Measurements from ENCODE around the gene R3HDM2. TPM values are rescaled to one million over a fixed set of nuclear protein-coding genes. Genes with fewer than 3 reads are reported as not detected.

Gene R3HDM2
- total RNA-seq, 1 donor from 2014 or later, result 19.2 TPM

DNA sequence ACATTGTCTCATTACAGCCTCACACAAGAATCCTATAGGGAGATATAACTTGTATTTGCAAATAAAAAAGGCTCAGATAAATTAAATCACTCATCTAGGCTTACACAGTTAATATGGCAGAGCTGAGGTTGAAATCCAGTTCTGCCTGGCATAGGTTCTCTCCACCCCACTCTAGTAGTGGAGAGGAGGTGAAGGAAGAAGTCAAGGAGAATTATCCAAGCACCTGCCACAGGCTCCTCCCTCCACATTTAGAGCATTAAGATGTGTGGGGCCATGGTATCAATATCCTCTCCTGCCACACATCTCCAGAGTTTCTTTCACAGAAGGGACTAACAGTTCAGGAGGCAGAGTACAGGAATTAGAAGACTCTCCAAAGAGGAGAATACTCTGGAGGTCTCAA lies 157.3 kb downstream of the R3HDM2 start:
- no peak overlapping the region for H3K4me3 ChIP-seq (ENCODE audit: insufficient read depth, low read depth, low read length)
- H3K36me3 ChIP-seq (ENCODE audit: insufficient read depth, low read length), result peaks cover 11% of the 10 kb centered on the region
- H2AFZ ChIP-seq (ENCODE audit: low read depth, low read length), result no peak overlapping the region
- no peaks in the 10 kb centered on the region for H3K27me3 ChIP-seq (ENCODE audit: insufficient read depth, low read length)
- Mint-ChIP-seq H3K4me3 (ENCODE audit: unreplicated experiment) (no peak overlapping the region), H3K27ac (ENCODE audit: unreplicated experiment) (no peak overlapping the region), H3K36me3 (ENCODE audit: low read depth, unreplicated experiment) (peaks cover 7% of the 10 kb centered on the region), H3K9me3 (ENCODE audit: unreplicated experiment) (no peaks in the 10 kb centered on the region), H3K4me1 (ENCODE audit: low read depth, unreplicated experiment) (peaks cover 14% of the 10 kb centered on the region), H3K27me3 (ENCODE audit: low read depth, unreplicated experiment) (no peaks in the 10 kb centered on the region)
- DNase-seq (ENCODE audit: low read depth) (no peak), FAIRE-seq (no peak)
- no peak overlapping the region for H3K9ac ChIP-seq (ENCODE audit: low read length)
- H3K4me2 ChIP-seq (ENCODE audit: low read length), result no peak overlapping the region
- no peaks in the 10 kb centered on the region for H3K79me2 ChIP-seq (ENCODE audit: insufficient read depth, low read length)
- no peaks in the 10 kb centered on the region for H3K9me3 ChIP-seq (ENCODE audit: insufficient read depth, low read depth, low read length)
- TF ChIP-seq, protein P1, sequence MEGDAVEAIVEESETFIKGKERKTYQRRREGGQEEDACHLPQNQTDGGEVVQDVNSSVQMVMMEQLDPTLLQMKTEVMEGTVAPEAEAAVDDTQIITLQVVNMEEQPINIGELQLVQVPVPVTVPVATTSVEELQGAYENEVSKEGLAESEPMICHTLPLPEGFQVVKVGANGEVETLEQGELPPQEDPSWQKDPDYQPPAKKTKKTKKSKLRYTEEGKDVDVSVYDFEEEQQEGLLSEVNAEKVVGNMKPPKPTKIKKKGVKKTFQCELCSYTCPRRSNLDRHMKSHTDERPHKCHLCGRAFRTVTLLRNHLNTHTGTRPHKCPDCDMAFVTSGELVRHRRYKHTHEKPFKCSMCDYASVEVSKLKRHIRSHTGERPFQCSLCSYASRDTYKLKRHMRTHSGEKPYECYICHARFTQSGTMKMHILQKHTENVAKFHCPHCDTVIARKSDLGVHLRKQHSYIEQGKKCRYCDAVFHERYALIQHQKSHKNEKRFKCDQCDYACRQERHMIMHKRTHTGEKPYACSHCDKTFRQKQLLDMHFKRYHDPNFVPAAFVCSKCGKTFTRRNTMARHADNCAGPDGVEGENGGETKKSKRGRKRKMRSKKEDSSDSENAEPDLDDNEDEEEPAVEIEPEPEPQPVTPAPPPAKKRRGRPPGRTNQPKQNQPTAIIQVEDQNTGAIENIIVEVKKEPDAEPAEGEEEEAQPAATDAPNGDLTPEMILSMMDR (IDR thresholded peaks at IDR 0.05; ENCODE audit: insufficient read depth, low read depth, low read length), result no peak
- TF ChIP-seq EZH2 (IDR thresholded peaks at IDR 0.05; ENCODE audit: insufficient read depth, low read length), result no peak
- no peaks in the 10 kb centered on the region for H4K20me1 ChIP-seq (ENCODE audit: insufficient read depth, low read length)
- H3K27ac ChIP-seq (ENCODE audit: low read depth, low read length), result no peak overlapping the region
- H3K4me1 ChIP-seq (ENCODE audit: insufficient read depth, low read length), result peaks cover 3% of the 10 kb centered on the region

DNA sequence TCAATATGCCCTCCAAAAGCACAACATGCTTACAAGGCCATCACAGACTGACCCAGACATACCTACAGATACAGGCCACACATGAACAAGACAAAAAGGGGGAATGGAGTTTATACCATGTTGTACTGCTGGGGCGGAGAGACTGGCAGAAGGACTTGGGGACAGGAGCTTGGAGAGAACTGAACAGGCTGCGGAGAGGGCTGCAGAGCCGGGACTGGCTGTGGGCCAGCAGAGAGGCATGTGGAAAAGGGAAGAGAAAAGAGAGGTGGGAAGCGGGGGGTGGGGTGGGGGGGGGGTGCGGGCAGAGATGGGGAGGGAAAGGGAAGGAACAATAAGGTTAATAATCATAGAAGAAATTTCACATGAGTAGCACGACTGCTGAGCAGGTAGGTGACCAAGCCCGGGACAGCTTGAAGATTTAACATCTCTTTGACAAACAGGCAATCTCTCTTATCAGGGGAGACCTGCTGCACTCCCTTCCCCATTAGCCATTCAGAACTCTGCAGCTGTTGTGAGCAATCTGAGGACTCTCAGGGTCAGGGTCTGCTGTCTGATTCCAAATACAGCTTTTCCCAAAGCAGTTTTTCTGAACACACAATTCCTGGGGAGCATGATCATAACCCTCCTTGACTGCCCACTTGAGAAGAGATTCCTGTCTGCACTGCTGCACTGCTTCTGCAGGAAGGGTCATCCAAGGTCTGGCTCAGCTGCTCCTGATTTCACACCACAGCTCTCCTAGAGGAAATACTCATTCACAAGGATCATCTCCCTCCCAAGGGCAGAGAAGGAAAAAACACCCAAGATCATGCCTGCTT lies 158.3 kb downstream of the R3HDM2 start:
- H3K4me2 ChIP-seq (ENCODE audit: low read length), result peak overlapping the region; percentile 15
- H3K4me3 Mint-ChIP-seq (ENCODE audit: unreplicated experiment), result peak overlapping the region; percentile 41
- peak; percentile 38 for DNase-seq (ENCODE audit: low read depth)
- H3K36me3 Mint-ChIP-seq (ENCODE audit: low read depth, unreplicated experiment), result peaks cover 11% of the 10 kb centered on the region
- no peaks in the 10 kb centered on the region for H3K79me2 ChIP-seq (ENCODE audit: insufficient read depth, low read length)
- no peak for TF ChIP-seq EZH2 (IDR thresholded peaks at IDR 0.05; ENCODE audit: insufficient read depth, low read length)
- TF ChIP-seq, protein P1 (IDR thresholded peaks at IDR 0.05; ENCODE audit: insufficient read depth, low read depth, low read length), result no peak
- no peaks in the 10 kb centered on the region for H3K9me3 Mint-ChIP-seq (ENCODE audit: unreplicated experiment)
- H3K4me3 ChIP-seq (ENCODE audit: insufficient read depth, low read depth, low read length), result no peak overlapping the region
- H3K4me1 Mint-ChIP-seq (ENCODE audit: low read depth, unreplicated experiment), result peaks cover 21% of the 10 kb centered on the region
- no peaks in the 10 kb centered on the region for H4K20me1 ChIP-seq (ENCODE audit: insufficient read depth, low read length)
- no peak overlapping the region for H3K27ac ChIP-seq (ENCODE audit: low read depth, low read length)
- no peaks in the 10 kb centered on the region for H3K27me3 Mint-ChIP-seq (ENCODE audit: low read depth, unreplicated experiment)
- H3K36me3 ChIP-seq (ENCODE audit: insufficient read depth, low read length), result peaks cover 18% of the 10 kb centered on the region
- peak overlapping the region; percentile 10 for H3K9ac ChIP-seq (ENCODE audit: low read length)
- no peak for FAIRE-seq
- H3K27ac Mint-ChIP-seq (ENCODE audit: unreplicated experiment), result peak overlapping the region; percentile 22
- H3K27me3 ChIP-seq (ENCODE audit: insufficient read depth, low read length), result no peaks in the 10 kb centered on the region
- peaks cover 3% of the 10 kb centered on the region for H3K4me1 ChIP-seq (ENCODE audit: insufficient read depth, low read length)
- H3K9me3 ChIP-seq (ENCODE audit: insufficient read depth, low read depth, low read length), result no peaks in the 10 kb centered on the region
- no peak overlapping the region for H2AFZ ChIP-seq (ENCODE audit: low read depth, low read length)

DNA sequence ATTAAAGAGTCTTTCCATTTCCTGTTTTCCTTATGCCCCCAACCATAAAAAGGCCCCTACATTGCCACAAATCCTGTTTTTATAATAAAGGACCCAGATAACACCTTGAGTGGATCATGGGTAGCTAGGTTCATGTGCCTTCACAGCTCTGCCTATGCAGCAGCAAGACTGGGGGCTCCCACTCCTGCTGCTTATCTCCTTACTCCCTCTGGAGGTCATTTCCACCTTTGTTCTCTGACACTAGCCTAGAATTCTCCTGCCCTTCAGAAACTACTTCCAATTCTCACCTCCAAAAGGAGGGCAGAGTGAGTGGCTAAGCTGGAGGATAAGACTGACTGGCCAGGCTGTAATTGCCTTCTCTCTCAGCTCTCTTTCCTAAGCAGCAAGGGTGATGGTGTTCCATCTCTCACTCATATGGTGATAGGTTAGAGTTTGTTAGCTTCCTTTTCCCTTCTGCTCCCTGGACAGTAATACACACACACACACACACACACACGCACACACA lies 159.8 kb downstream of the R3HDM2 start:
- Histone ChIP-seq H3K4me2 (ENCODE audit: low read length) (no peak overlapping the region), H3K36me3 (ENCODE audit: insufficient read depth, low read length) (peaks cover 18% of the 10 kb centered on the region), H3K4me1 (ENCODE audit: insufficient read depth, low read length) (peaks cover 3% of the 10 kb centered on the region), H4K20me1 (ENCODE audit: insufficient read depth, low read length) (no peaks in the 10 kb centered on the region), H3K9me3 (ENCODE audit: insufficient read depth, low read depth, low read length) (no peaks in the 10 kb centered on the region), H3K4me3 (ENCODE audit: insufficient read depth, low read depth, low read length) (no peak overlapping the region), H3K27me3 (ENCODE audit: insufficient read depth, low read length) (no peaks in the 10 kb centered on the region), H2AFZ (ENCODE audit: low read depth, low read length) (no peak overlapping the region), H3K27ac (ENCODE audit: low read depth, low read length) (no peak overlapping the region), H3K79me2 (ENCODE audit: insufficient read depth, low read length) (no peaks in the 10 kb centered on the region), H3K9ac (ENCODE audit: low read length) (no peak overlapping the region)
- DNase-seq (ENCODE audit: low read depth), result no peak
- no peak for FAIRE-seq
- Mint-ChIP-seq H3K36me3 (ENCODE audit: low read depth, unreplicated experiment) (peaks cover 13% of the 10 kb centered on the region), H3K4me3 (ENCODE audit: unreplicated experiment) (no peak overlapping the region), H3K4me1 (ENCODE audit: low read depth, unreplicated experiment) (peaks cover 21% of the 10 kb centered on the region), H3K9me3 (ENCODE audit: unreplicated experiment) (no peaks in the 10 kb centered on the region), H3K27ac (ENCODE audit: unreplicated experiment) (no peak overlapping the region), H3K27me3 (ENCODE audit: low read depth, unreplicated experiment) (no peaks in the 10 kb centered on the region)
- TF ChIP-seq EZH2 (IDR thresholded peaks at IDR 0.05; ENCODE audit: insufficient read depth, low read length), result no peak
- TF ChIP-seq, protein P1 (IDR thresholded peaks at IDR 0.05; ENCODE audit: insufficient read depth, low read depth, low read length), result no peak

All from astrocyte (in vitro differentiated cells and primary cell).